Mucosa of descending colon (tissue), 3 donors: ENCODE results near the gene CRYL1. TPM values are rescaled to one million over a fixed set of nuclear protein-coding genes. Genes with fewer than 3 reads are reported as not detected.

Experiments used
- ATAC-seq: fragments of 200-7000 bp; cut with Tn5 transposase; one replicate; pipeline ENCODE4 v1.9.1; 2020; ENCODE audit warnings: mild to moderate bottlenecking, moderate library complexity
- DNase-seq, 3 donors: peaks; one replicate each; pipeline ENCODE4 v3.0.0-alpha.2; 2020
- H3K36me3 ChIP-seq: fragments of 200-600 bp; one replicate; pipeline ENCODE4 v1.8.0; 2021; ENCODE audit warnings: low read depth, mild to moderate bottlenecking
- H3K4me1 ChIP-seq: fragments of 200-600 bp; one replicate; pipeline ENCODE4 v1.8.0; 2021; ENCODE audit warnings: low read depth, mild to moderate bottlenecking
- H3K4me3 ChIP-seq: fragments of 200-600 bp; one replicate; pipeline ENCODE4 v1.8.0; 2021; ENCODE audit warnings: mild to moderate bottlenecking
- H3K9me3 ChIP-seq: fragments of 200-600 bp; one replicate; pipeline ENCODE4 v1.8.0; 2021; ENCODE audit warnings: mild to moderate bottlenecking
- intact Hi-C, 2 donors: fragments of 100-400 bp; cut with DNase I in 1 of 2; cut with micrococcal nuclease in 1 of 2; formaldehyde crosslinking; loops; one replicate each; pipeline versions ENCODE4 v1.11.0 to v1.11.1; 2022; cut with DNase I, micrococcal nuclease
- total RNA-seq, 3 donors: library from RNA; stranded (reverse); fragmentation: NEBNext Ultra II Directional in 2 of 3; extraction: Animal tissue kit (Norgen Biotek cat#: 25700) in 2 of 3; gene quantifications; one replicate each; pipeline versions ENCODE4 v1.2.1 to v1.2.4, GENCODE V29; 2021 to 2023
- TF ChIP-seq, protein P1 (sequence below): fragments of 200-600 bp; IDR thresholded peaks from one replicate; pipeline ENCODE4 v1.8.0; 2022; ENCODE audit warnings: antibody characterized with exemption, mild to moderate bottlenecking
- donor health status: DM: no; HTN: no; CAD: no; lungs with moderate emphysema.
- donor health status: DM: no; HTN: no; CAD: no.
- donor health status: DM: no; HTN: yes; CAD: no.

CRYL1 gene
- total RNA-seq, 3 donors from 2014 or later: 49.2 to 141 (median 106) TPM

DNA sequence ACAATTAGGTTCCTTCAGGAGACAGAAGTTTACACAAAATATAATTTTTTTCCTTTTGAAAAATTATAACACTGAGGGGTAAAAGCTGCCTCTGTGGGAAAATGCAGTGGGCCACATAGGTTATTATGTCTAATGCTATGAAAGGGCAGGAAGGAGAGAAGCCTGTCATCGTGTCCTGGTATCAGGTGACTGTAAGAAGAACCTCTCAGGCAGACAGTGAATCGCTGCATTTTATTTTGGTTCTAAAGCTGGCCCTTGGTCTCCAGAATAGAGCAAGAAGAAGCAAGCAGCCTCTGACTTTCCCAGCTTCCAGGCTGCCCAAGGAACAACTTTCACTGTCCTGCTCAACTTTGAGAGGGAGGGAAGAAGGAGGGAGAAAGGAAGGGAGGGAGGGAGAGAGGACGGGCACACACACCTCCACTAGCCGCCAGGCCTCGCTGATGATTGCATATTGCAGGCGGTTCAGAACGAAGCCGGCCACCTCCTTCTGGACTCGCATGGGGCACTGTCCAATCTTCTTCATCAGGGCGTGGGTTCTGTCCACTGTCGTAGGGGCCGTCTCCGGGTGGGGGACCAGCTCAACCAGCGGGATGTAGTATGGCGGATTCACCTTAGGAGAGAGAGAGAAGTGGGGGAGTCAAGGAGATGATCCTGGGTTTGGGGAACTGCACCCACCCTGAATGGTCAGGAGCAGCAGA lies 93.8 kb downstream of the CRYL1 start:
- TF ChIP-seq, protein P1, sequence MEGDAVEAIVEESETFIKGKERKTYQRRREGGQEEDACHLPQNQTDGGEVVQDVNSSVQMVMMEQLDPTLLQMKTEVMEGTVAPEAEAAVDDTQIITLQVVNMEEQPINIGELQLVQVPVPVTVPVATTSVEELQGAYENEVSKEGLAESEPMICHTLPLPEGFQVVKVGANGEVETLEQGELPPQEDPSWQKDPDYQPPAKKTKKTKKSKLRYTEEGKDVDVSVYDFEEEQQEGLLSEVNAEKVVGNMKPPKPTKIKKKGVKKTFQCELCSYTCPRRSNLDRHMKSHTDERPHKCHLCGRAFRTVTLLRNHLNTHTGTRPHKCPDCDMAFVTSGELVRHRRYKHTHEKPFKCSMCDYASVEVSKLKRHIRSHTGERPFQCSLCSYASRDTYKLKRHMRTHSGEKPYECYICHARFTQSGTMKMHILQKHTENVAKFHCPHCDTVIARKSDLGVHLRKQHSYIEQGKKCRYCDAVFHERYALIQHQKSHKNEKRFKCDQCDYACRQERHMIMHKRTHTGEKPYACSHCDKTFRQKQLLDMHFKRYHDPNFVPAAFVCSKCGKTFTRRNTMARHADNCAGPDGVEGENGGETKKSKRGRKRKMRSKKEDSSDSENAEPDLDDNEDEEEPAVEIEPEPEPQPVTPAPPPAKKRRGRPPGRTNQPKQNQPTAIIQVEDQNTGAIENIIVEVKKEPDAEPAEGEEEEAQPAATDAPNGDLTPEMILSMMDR: no peak
- Histone ChIP-seq H3K4me1 (no peaks in the 10 kb centered on the region), H3K36me3 (no peaks in the 10 kb centered on the region), H3K4me3 (no peak overlapping the region), H3K9me3 (no peaks in the 10 kb centered on the region)
- intact Hi-C loops: no loop called here
- DNase-seq (no peak), ATAC-seq (no peak)

DNA sequence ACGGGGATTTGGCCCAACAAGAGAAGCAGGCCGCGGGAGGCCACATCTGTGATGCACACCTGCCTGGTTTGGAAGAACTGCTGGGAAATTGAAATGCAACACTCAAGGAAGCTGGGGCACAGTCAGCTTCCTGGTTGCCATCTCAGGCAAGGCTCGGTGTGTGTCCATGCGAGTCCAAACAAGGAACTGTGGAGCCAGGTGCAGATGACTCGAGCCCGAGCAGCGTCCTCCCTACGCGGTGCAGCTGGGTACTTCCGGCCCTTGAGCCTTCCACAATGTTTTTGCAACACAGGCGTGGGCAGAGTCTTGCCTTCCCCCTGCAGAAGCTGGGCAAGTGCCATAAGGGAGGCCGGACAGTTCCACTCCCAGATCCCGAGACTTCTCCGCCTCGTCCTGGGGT lies 94.6 kb downstream of the CRYL1 start:
- TF ChIP-seq, protein P1: no peak
- Histone ChIP-seq H3K9me3 (no peaks in the 10 kb centered on the region), H3K4me3 (no peak overlapping the region), H3K4me1 (no peaks in the 10 kb centered on the region), H3K36me3 (no peaks in the 10 kb centered on the region)
- intact Hi-C loops: no loop called here
- peak in 1 of 3 donors; percentile 45 for DNase-seq
- ATAC-seq: peak; percentile 16

- TF ChIP-seq, protein P1: no peak
- H3K4me3 ChIP-seq: no peak overlapping the region
- no peaks in the 10 kb centered on the region for H3K36me3 ChIP-seq
- ATAC-seq: no peak
- DNase-seq: no peak
- no peaks in the 10 kb centered on the region for H3K4me1 ChIP-seq
- intact Hi-C loops: no loop called here
- no peaks in the 10 kb centered on the region for H3K9me3 ChIP-seq
Measured at GRCh38 chr13:20430296-20430695, 95.4 kb downstream of the CRYL1 start.

GRCh38 chr13:20429682-20430081 lies 96.0 kb downstream of the CRYL1 start:
- Histone ChIP-seq H3K4me3 (no peak overlapping the region), H3K36me3 (no peaks in the 10 kb centered on the region), H3K4me1 (no peaks in the 10 kb centered on the region), H3K9me3 (no peaks in the 10 kb centered on the region)
- ATAC-seq (no peak), DNase-seq (no peak)
- intact Hi-C loops: no loop called here
- TF ChIP-seq, protein P1: no peak

DNA sequence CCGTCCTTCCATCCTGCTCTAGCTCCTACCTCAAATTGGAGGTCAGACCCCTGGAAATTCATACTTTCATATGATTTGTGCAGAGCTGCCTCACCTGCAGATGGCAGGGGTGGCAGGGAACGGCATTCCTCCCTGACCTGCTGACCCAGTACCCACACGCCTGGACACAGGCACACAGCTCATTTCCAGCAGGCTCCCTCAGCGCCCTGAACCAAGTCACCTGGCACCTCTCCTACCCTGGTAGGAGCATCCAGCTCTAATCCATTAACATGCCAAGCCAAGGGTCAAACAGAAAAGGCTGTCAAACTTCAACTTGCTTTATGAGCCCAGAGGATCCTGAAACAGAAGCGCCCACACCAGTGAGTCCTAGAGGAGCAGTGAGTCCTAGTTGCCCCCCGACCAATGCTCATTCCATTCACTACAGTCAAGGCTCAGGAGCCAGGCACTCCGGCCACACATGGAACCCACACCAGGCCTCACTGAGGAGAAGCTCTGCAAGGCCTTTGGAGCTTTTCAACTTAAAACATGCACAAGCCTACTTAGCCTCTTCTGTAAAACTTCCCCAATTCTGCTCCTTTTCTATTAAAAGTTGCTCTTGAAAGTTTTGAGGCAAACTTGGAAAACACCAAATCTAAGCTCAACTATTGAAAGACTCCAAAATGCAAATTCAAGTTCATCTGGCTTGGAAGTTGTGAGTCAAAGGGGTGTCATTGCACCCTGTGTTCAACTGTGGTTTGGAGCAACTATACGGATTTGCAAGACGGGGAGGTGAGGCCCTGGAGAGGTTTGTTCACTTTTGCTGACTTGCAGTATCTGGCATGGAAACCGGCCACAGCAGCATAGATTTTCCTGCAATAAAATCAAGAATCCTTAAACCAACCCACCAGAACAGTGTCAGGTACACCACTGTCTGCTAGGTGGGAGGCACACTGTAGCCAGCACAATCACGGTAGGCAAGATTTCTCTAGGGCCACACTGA lies 96.7 kb downstream of the CRYL1 start:
- Histone ChIP-seq H3K4me3 (no peak overlapping the region), H3K4me1 (no peaks in the 10 kb centered on the region), H3K9me3 (no peaks in the 10 kb centered on the region), H3K36me3 (no peaks in the 10 kb centered on the region)
- TF ChIP-seq, protein P1: no peak
- DNase-seq (no peak), ATAC-seq (no peak)
- intact Hi-C loops: no loop called here
